Common myeloid progenitor, CD34-positive (primary cell): Measurements from ENCODE around the gene TADA3.
"Not testable (repeated sequence)": the region's sequence is repeated elsewhere in the genome, so short reads cannot be mapped to it uniquely, and the experiment has no call there.

ENCODE experiments used
- CTCF ChIA-PET: fragments of 350-600 bp; sonication (Branson Sonifier 250); formaldehyde crosslinking; loops from one replicate; lab custom pipeline; 2021; ENCODE audit warnings: antibody characterized with exemption; lab: Charles Lee
- POLR2A ChIA-PET: fragments of 350-600 bp; sonication (Branson Sonifier 250); formaldehyde crosslinking; loops from one replicate; lab custom pipeline; 2021; ENCODE audit warnings: antibody characterized with exemption; lab: Charles Lee
- DNase-seq, 3 donors: peaks; one replicate each; pipeline versions ENCODE4 v3.0.0 to v3.0.0-alpha.2; 2013
- H3K27ac ChIP-seq, 2 experiments: 1 replicate in 1 of 2; 2 replicates in 1 of 2; pipeline ENCODE4 v1.7.0; 2013; ENCODE audit warnings: inconsistent platforms in 2 of 2, low read length in 2 of 2, mild to moderate bottlenecking in 2 of 2, low read depth in 1 of 2, moderate library complexity in 1 of 2; ENCODE audit not compliant: severe bottlenecking in 2 of 2, insufficient read depth in 1 of 2, poor library complexity in 1 of 2
- H3K27me3 ChIP-seq, 5 experiments: replicated peaks in 2 of 5; 1 replicate in 3 of 5; 2 replicates in 2 of 5; pipeline versions ENCODE4 v1.6.1 to v1.7.0; 2013; ENCODE audit warnings: low read length in 4 of 5, mild to moderate bottlenecking in 2 of 5, moderate library complexity in 2 of 5, inconsistent platforms in 1 of 5; ENCODE audit not compliant: insufficient read depth in 5 of 5, control insufficient read depth in 4 of 5
- H3K36me3 ChIP-seq, 4 experiments: 1 replicate in 2 of 4; 2 replicates in 2 of 4; pipeline versions ENCODE4 v1.6.1 to v1.7.0; 2013; ENCODE audit warnings: low read length in 3 of 4, control low read depth in 1 of 4, mild to moderate bottlenecking in 1 of 4; ENCODE audit not compliant: control insufficient read depth in 4 of 4, insufficient read depth in 4 of 4
- H3K4me1 ChIP-seq, 4 experiments: 1 replicate in 3 of 4; 2 replicates in 1 of 4; pipeline versions ENCODE4 v1.6.1 to v1.7.1; 2013; ENCODE audit warnings: low read length in 3 of 4, mild to moderate bottlenecking in 3 of 4, control low read depth in 1 of 4, inconsistent platforms in 1 of 4, moderate library complexity in 1 of 4; ENCODE audit not compliant: control insufficient read depth in 4 of 4, insufficient read depth in 4 of 4; ENCODE audit errors: control extremely low read depth in 1 of 4
- H3K4me3 ChIP-seq, 7 experiments: 1 replicate in 4 of 7; 2 replicates in 3 of 7; pipeline versions ENCODE4 v1.5.1 to v1.7.0; 2013; ENCODE audit warnings: mild to moderate bottlenecking in 7 of 7, low read length in 6 of 7, moderate library complexity in 6 of 7, inconsistent platforms in 2 of 7, low read depth in 2 of 7, control low read depth in 1 of 7; ENCODE audit not compliant: insufficient read depth in 4 of 7, control insufficient read depth in 1 of 7; ENCODE audit errors: extremely low read depth in 1 of 7
- H3K9me3 ChIP-seq, 5 experiments: 1 replicate in 4 of 5; 2 replicates in 1 of 5; pipeline versions ENCODE4 v1.6.1 to v1.7.1; 2013; ENCODE audit warnings: low read length in 4 of 5, mild to moderate bottlenecking in 2 of 5, inconsistent platforms in 1 of 5, low read depth in 1 of 5, moderate library complexity in 1 of 5; ENCODE audit not compliant: control insufficient read depth in 4 of 5, insufficient read depth in 2 of 5; ENCODE audit errors: control extremely low read depth in 1 of 5
- WGBS: methylation state at CpG from one replicate; pipeline ENCODE4 v1.1.5; 2013; ENCODE audit not compliant: insufficient coverage; 5-methylcytosine and 5-hydroxymethylcytosine counted together

Gene TADA3

GRCh38 chr3:9776896-9777693 is 15.2 kb downstream of the TADA3 start:
- ChIA-PET CTCF (no interaction called here), POLR2A (no interaction called here)
- DNase-seq = no peak
- 100% methylated on average over 4 of the region's 5 CpGs for WGBS
- H3K27me3 ChIP-seq = peaks cover 0 to 9% (median 3%) of the 10 kb centered on the region in 5 experiments
- H3K27ac ChIP-seq = no peak overlapping the region
- peaks cover 30 to 55% (median 44%) of the 10 kb centered on the region in 4 experiments for H3K4me1 ChIP-seq
- H3K9me3 ChIP-seq = no peaks in the 10 kb centered on the region
- no peak overlapping the region for H3K4me3 ChIP-seq
- peaks cover 0 to 8% (median 2%) of the 10 kb centered on the region in 4 experiments for H3K36me3 ChIP-seq

GRCh38 chr3:9771007-9771406 is 21.3 kb downstream of the TADA3 start:
- H3K9me3 ChIP-seq, H3K27ac ChIP-seq, H3K36me3 ChIP-seq, DNase-seq, POLR2A ChIA-PET, H3K4me3 ChIP-seq: not testable (repeated sequence)
- no CpG with 5 or more reads among the region's 2 CpGs for WGBS
- CTCF ChIA-PET = interaction anchor here (0.7 to 1.5 kb wide), 4 partner anchors 9 to 27 kb away, joined by 3 to 5 read pairs (median 4); no protein-coding TSS in a partner anchor
- Histone ChIP-seq H3K4me1 (peaks cover 0 to 19% (median 12%) of the 10 kb centered on the region in 4 experiments), H3K27me3 (peaks cover 0 to 29% (median 3%) of the 10 kb centered on the region in 5 experiments)

GRCh38 chr3:9770276-9770812 is 21.9 kb downstream of the TADA3 start:
- ChIA-PET CTCF (interaction anchor here (0.6 to 1.5 kb wide), 7 partner anchors 8 to 29 kb away, joined by 3 to 5 read pairs (median 4); no protein-coding TSS in a partner anchor), POLR2A (interaction anchor here (0.6 to 1.3 kb wide), 2 partner anchors 10 kb away, joined by 3 to 4 read pairs; no protein-coding TSS in a partner anchor)
- no peaks in the 10 kb centered on the region for H3K36me3 ChIP-seq
- DNase-seq = no peak
- peaks cover 0 to 29% (median 3%) of the 10 kb centered on the region in 5 experiments for H3K27me3 ChIP-seq
- H3K4me3 ChIP-seq = peak overlapping the region in 2 of 7 experiments; percentile 41 to 48
- no peak overlapping the region for H3K27ac ChIP-seq
- H3K4me1 ChIP-seq = peaks cover 0 to 19% (median 12%) of the 10 kb centered on the region in 4 experiments
- H3K9me3 ChIP-seq = no peaks in the 10 kb centered on the region
- 29% methylated on average over 12 of the region's 15 CpGs for WGBS

GRCh38 chr3:9769426-9770275 is 22.6 kb downstream of the TADA3 start, which contains the start of gene CAMK1:
TSS of gene CAMK1 (minus strand) at chr3:9769947. CDS start at chr3:9767749, 2,198 bp downstream.
- CTCF ChIA-PET = interaction anchor here (0.6 to 1.5 kb wide), 6 partner anchors 9 to 28 kb away, joined by 3 to 5 read pairs (median 4); no protein-coding TSS in a partner anchor
- no peak within 1 kb of the TSS for H3K27ac ChIP-seq

GRCh38 chr3:9769012-9769411 is 23.3 kb downstream of the TADA3 start:
- ChIA-PET POLR2A (interaction anchor here (1.0 to 1.3 kb wide), 2 partner anchors 11 to 12 kb away, joined by 3 read pairs; no protein-coding TSS in a partner anchor), CTCF (interaction anchor here (1.0 to 1.3 kb wide), 4 partner anchors 9 to 47 kb away, joined by 3 to 5 read pairs (median 4); no protein-coding TSS in a partner anchor)
- Histone ChIP-seq H3K4me1 (peaks cover 0 to 19% (median 12%) of the 10 kb centered on the region in 4 experiments), H3K36me3 (no peaks in the 10 kb centered on the region), H3K27ac (no peak overlapping the region), H3K27me3 (peaks cover 0 to 25% (median 3%) of the 10 kb centered on the region in 5 experiments), H3K4me3 (no peak overlapping the region), H3K9me3 (no peaks in the 10 kb centered on the region)
- 100% methylated on average over 4 of the region's 5 CpGs for WGBS
- no peak for DNase-seq

More at GRCh38 chr3:9769426-9770275, 22.6 kb downstream of the TADA3 start, which contains the start of gene CAMK1:
- WGBS = 18% methylated on average over 39 of the region's 49 CpGs
- H3K9me3 ChIP-seq = no peaks in the 10 kb centered on the region
- peak within 1 kb of the TSS in 3 of 7 experiments; percentile 41 to 55 (median 48) for H3K4me3 ChIP-seq
- peaks cover 0 to 19% (median 12%) of the 10 kb centered on the region in 4 experiments for H3K4me1 ChIP-seq
- H3K36me3 ChIP-seq = no peaks in the 10 kb centered on the region
- DNase-seq = peak in 2 of 3 donors; percentile 67 to 74
- POLR2A ChIA-PET = interaction anchor here (0.6 to 1.3 kb wide), 2 partner anchors 9 to 11 kb away, joined by 3 to 4 read pairs; no protein-coding TSS in a partner anchor
- peaks cover 0 to 25% (median 3%) of the 10 kb centered on the region in 5 experiments for H3K27me3 ChIP-seq

- H3K36me3 ChIP-seq = no peaks in the 10 kb centered on the region
- ChIA-PET CTCF (interaction anchor here (1.0 to 1.8 kb wide), 5 partner anchors 9 to 46 kb away, joined by 3 to 5 read pairs (median 4); no protein-coding TSS in a partner anchor), POLR2A (interaction anchor here (1.0 kb wide), 1 partner anchor 11 kb away, joined by 3 read pairs; no protein-coding TSS in a partner anchor)
- DNase-seq = no peak
- peaks cover 0 to 25% (median 0%) of the 10 kb centered on the region in 5 experiments for H3K27me3 ChIP-seq
- no peaks in the 10 kb centered on the region for H3K9me3 ChIP-seq
- peaks cover 0 to 19% (median 12%) of the 10 kb centered on the region in 4 experiments for H3K4me1 ChIP-seq
- 95% methylated on average over 5 of the region's 6 CpGs for WGBS
- no peak overlapping the region for H3K27ac ChIP-seq
- no peak overlapping the region for H3K4me3 ChIP-seq
Observed at GRCh38 chr3:9768141-9768775, 24.0 kb downstream of the TADA3 start.
